HG02885 (cell line): ENCODE results near the gene CHAF1A.

ENCODE experiments used
- ATAC-seq: cut with Tn5 transposase; IDR thresholded peaks from one replicate; pipeline ENCODE4 v1.9.1; 2021; ENCODE audit warnings: mild to moderate bottlenecking; ENCODE audit not compliant: unreplicated experiment, poor library complexity

Gene CHAF1A

GRCh38 chr19:4378886-4379285 lies 23.6 kb upstream of the CHAF1A start:
- ATAC-seq: no peak

- ATAC-seq: no peak
These were observed 22.8 kb upstream of the CHAF1A start for GRCh38 chr19:4379383-4380253.

GRCh38 chr19:4380254-4380727 lies 22.1 kb upstream of the CHAF1A start:
- no peak for ATAC-seq

GRCh38 chr19:4385291-4386040 lies 17.0 kb upstream of the CHAF1A start:
- no peak for ATAC-seq

- no peak for ATAC-seq
These were observed 16.2 kb upstream of the CHAF1A start for GRCh38 chr19:4386041-4386782.

- ATAC-seq: no peak
These were observed 13.9 kb upstream of the CHAF1A start for GRCh38 chr19:4388337-4389063.

- ATAC-seq: no peak
These were observed 13.4 kb upstream of the CHAF1A start for GRCh38 chr19:4389064-4389375.

- ATAC-seq: no peak
These were observed 12.9 kb upstream of the CHAF1A start for GRCh38 chr19:4389511-4390016.

- no peak for ATAC-seq
These were observed 12.3 kb upstream of the CHAF1A start for GRCh38 chr19:4390017-4390566.

- no peak for ATAC-seq
These were observed 11.7 kb upstream of the CHAF1A start for GRCh38 chr19:4390567-4391305.

- ATAC-seq: no peak
These were observed 11.1 kb upstream of the CHAF1A start for GRCh38 chr19:4391306-4391693.

- ATAC-seq: no peak
These were observed 10.5 kb upstream of the CHAF1A start for GRCh38 chr19:4391701-4392483.

- ATAC-seq: no peak
These were observed 8.4 kb upstream of the CHAF1A start for GRCh38 chr19:4393947-4394590.

- ATAC-seq: no peak
These were observed 5.3 kb upstream of the CHAF1A start for GRCh38 chr19:4396949-4397783.

GRCh38 chr19:4399812-4400134 lies 2.7 kb upstream of the CHAF1A start:
- no peak for ATAC-seq

GRCh38 chr19:4400135-4400936 lies 2.1 kb upstream of the CHAF1A start, which contains the start of gene SH3GL1:
Gene SH3GL1 (minus strand): TSS chr19:4400547. CDS start chr19:4400368, 179 bp downstream.
- ATAC-seq: peak; percentile 67
